Measurements from ENCODE around the gene WASHC3. TPM values are rescaled to one million over a fixed set of nuclear protein-coding genes. Genes with fewer than 3 reads are reported as not detected.

WASHC3 gene
- total and polyA plus RNA-seq, 4 donors, result 22.4 to 51.4 (median 25.8) TPM

DNA sequence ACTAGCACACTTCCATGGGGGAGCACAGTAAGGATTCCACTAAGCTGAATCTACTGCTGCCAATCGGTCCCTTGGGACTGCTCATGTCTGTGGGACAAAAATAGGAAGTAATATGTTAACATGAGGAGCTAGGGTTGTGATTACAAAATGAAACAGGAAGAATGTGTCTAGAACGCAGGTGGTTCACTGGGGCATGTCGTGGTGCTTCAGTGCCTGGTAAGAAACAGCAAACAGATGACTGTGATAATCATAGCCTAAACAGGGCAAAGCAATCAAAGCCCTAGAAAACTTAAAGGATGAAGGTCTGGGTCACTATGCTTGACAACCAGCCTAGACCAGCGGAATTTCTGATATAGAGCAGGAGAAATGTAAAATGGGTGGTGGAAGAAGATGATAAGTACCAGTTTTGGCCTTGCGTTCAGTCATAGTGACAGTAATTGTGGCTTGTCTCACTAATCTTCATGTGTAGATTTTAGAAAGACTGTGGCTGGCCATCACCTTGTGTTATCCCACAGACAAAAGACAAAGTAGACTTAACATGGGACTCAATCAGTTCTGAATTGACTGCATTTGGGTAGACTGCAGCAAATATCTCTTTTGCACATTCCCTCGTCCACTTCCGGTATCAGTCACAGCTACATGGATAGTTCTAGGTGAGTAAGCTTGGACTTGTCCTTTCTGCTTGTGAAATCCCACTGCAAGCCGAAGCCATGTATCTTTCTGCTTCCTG, 51.4 kb downstream of the WASHC3 start (continued):
- TF ChIP-seq, protein P1, sequence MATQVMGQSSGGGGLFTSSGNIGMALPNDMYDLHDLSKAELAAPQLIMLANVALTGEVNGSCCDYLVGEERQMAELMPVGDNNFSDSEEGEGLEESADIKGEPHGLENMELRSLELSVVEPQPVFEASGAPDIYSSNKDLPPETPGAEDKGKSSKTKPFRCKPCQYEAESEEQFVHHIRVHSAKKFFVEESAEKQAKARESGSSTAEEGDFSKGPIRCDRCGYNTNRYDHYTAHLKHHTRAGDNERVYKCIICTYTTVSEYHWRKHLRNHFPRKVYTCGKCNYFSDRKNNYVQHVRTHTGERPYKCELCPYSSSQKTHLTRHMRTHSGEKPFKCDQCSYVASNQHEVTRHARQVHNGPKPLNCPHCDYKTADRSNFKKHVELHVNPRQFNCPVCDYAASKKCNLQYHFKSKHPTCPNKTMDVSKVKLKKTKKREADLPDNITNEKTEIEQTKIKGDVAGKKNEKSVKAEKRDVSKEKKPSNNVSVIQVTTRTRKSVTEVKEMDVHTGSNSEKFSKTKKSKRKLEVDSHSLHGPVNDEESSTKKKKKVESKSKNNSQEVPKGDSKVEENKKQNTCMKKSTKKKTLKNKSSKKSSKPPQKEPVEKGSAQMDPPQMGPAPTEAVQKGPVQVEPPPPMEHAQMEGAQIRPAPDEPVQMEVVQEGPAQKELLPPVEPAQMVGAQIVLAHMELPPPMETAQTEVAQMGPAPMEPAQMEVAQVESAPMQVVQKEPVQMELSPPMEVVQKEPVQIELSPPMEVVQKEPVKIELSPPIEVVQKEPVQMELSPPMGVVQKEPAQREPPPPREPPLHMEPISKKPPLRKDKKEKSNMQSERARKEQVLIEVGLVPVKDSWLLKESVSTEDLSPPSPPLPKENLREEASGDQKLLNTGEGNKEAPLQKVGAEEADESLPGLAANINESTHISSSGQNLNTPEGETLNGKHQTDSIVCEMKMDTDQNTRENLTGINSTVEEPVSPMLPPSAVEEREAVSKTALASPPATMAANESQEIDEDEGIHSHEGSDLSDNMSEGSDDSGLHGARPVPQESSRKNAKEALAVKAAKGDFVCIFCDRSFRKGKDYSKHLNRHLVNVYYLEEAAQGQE (IDR thresholded peaks at IDR 0.05), result no peak
- TF ChIP-seq, protein P2, sequence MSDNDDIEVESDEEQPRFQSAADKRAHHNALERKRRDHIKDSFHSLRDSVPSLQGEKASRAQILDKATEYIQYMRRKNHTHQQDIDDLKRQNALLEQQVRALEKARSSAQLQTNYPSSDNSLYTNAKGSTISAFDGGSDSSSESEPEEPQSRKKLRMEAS (IDR thresholded peaks at IDR 0.05), result no peak

DNA sequence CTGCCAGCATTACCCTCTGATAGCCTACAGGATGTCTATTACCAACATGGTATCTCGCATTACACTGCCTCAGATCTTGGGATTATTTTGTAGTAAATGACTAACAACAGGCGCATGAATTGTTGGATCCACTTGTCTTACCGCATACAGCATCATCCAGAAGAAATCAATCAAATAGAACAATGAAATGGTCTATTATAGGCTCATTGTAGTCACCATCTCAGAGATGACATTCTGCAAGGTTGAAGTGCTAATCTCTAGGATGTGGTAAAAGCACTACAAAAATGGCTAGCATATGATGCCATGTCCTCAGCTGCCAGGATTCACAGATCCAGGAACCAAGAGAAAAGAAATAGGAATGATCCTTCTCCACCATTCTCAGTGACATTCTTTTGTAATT, 52.0 kb downstream of the WASHC3 start:
- 98% methylated on average over 3 of the region's 3 CpGs for WGBS
- DNase-seq (ENCODE audit: low spot score), result no peak
- TF ChIP-seq, protein P3, sequence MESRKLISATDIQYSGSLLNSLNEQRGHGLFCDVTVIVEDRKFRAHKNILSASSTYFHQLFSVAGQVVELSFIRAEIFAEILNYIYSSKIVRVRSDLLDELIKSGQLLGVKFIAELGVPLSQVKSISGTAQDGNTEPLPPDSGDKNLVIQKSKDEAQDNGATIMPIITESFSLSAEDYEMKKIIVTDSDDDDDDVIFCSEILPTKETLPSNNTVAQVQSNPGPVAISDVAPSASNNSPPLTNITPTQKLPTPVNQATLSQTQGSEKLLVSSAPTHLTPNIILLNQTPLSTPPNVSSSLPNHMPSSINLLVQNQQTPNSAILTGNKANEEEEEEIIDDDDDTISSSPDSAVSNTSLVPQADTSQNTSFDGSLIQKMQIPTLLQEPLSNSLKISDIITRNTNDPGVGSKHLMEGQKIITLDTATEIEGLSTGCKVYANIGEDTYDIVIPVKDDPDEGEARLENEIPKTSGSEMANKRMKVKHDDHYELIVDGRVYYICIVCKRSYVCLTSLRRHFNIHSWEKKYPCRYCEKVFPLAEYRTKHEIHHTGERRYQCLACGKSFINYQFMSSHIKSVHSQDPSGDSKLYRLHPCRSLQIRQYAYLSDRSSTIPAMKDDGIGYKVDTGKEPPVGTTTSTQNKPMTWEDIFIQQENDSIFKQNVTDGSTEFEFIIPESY (IDR thresholded peaks at IDR 0.05), result no peak
- TF ChIP-seq RXRA (IDR thresholded peaks at IDR 0.05), result no peak
- TF ChIP-seq, protein P2 (IDR thresholded peaks at IDR 0.05), result no peak
- TF ChIP-seq RAD21 (IDR thresholded peaks at IDR 0.05), result no peak
- Histone ChIP-seq H3K4me3 (ENCODE audit: low read depth in 1 of 3, low read length in 3 of 3) (no peak overlapping the region), H3K36me3 (ENCODE audit: control insufficient read depth in 4 of 4, insufficient read depth in 3 of 4, low read depth in 1 of 4, low read length in 3 of 4) (peaks cover 0 to 5% (median 1%) of the 10 kb centered on the region in 4 donors), H3K27ac (ENCODE audit: low read depth in 1 of 2, low read length in 2 of 2) (no peak overlapping the region), H3K9ac (ENCODE audit: low read depth in 1 of 2, low read length in 2 of 2) (no peak overlapping the region), H3K4me1 (ENCODE audit: control insufficient read depth in 4 of 4, insufficient read depth in 4 of 4, low read length in 3 of 4) (no peaks in the 10 kb centered on the region), H3K9me3 (ENCODE audit: control insufficient read depth in 4 of 4, low read length in 3 of 4) (no peaks in the 10 kb centered on the region), H3K27me3 (ENCODE audit: control insufficient read depth in 4 of 4, insufficient read depth in 4 of 4, low read length in 3 of 4) (no peaks in the 10 kb centered on the region)

DNA sequence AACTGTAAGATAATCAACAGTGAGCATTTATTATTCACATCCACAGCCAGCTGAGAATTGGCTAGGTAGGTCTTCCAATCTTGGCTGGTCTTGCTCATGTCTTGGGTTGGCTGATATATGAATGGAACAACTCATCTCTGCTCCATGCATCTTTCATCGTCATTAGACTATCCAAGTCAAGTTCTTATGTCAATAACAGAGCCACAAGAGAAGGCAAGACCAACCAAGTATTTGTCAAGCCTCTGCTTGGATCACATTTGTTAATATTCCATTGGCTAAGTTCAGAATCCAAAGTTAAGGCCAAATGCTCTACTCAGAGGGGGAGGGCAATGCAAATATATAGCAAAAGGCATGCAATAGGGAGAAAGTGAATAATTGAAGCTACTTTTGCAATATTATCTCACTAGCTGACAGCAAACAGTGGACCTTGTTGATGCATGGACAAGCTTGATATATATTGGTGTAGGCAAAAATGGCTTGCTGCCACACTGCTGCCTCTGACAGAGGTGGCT, 53.1 kb downstream of the WASHC3 start:
- WGBS, result 66% methylated on average over 1 of the region's 1 CpG
- TF ChIP-seq RAD21 (IDR thresholded peaks at IDR 0.05) (peak in 1 of 2 donors; percentile 13), FOXA1 (IDR thresholded peaks at IDR 0.05) (peak; percentile 56), GABPA (IDR thresholded peaks at IDR 0.05 in 1 of 2, conservative IDR thresholded peaks at IDR 0.05 in 1 of 2) (peak in 1 of 2 donors; percentile 19), HNF4A (conservative IDR thresholded peaks at IDR 0.05) (peak in 1 of 2 donors; percentile 86), YY1 (IDR thresholded peaks at IDR 0.05) (peak; percentile 20), FOXA2 (IDR thresholded peaks at IDR 0.05) (peak; percentile 87), HNF4G (IDR thresholded peaks at IDR 0.05) (no peak), JUND (IDR thresholded peaks at IDR 0.05) (peak in 1 of 2 donors; percentile 51), EGR1 (IDR thresholded peaks at IDR 0.05; ENCODE audit: low read depth in 2 of 2) (no peak), RXRA (IDR thresholded peaks at IDR 0.05) (peak in 1 of 2 donors; percentile 63)
- TF ChIP-seq, protein P4, sequence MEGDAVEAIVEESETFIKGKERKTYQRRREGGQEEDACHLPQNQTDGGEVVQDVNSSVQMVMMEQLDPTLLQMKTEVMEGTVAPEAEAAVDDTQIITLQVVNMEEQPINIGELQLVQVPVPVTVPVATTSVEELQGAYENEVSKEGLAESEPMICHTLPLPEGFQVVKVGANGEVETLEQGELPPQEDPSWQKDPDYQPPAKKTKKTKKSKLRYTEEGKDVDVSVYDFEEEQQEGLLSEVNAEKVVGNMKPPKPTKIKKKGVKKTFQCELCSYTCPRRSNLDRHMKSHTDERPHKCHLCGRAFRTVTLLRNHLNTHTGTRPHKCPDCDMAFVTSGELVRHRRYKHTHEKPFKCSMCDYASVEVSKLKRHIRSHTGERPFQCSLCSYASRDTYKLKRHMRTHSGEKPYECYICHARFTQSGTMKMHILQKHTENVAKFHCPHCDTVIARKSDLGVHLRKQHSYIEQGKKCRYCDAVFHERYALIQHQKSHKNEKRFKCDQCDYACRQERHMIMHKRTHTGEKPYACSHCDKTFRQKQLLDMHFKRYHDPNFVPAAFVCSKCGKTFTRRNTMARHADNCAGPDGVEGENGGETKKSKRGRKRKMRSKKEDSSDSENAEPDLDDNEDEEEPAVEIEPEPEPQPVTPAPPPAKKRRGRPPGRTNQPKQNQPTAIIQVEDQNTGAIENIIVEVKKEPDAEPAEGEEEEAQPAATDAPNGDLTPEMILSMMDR (IDR thresholded peaks at IDR 0.05; ENCODE audit: low read depth, low read length, missing input control), result no peak
- TF ChIP-seq, protein P3 (IDR thresholded peaks at IDR 0.05), result peak; percentile 49
- TF ChIP-seq, protein P2 (IDR thresholded peaks at IDR 0.05), result peak; percentile 72
- no peak for DNase-seq (ENCODE audit: low spot score)
- no peak overlapping the region for H3K9ac ChIP-seq (ENCODE audit: low read depth in 1 of 2, low read length in 2 of 2)
- no peaks in the 10 kb centered on the region for H3K4me1 ChIP-seq (ENCODE audit: control insufficient read depth in 4 of 4, insufficient read depth in 4 of 4, low read length in 3 of 4)
- H3K27me3 ChIP-seq (ENCODE audit: control insufficient read depth in 4 of 4, insufficient read depth in 4 of 4, low read length in 3 of 4), result no peaks in the 10 kb centered on the region
- H3K9me3 ChIP-seq (ENCODE audit: control insufficient read depth in 4 of 4, low read length in 3 of 4), result no peaks in the 10 kb centered on the region
- no peak overlapping the region for H3K27ac ChIP-seq (ENCODE audit: low read depth in 1 of 2, low read length in 2 of 2)
- H3K36me3 ChIP-seq (ENCODE audit: control insufficient read depth in 4 of 4, insufficient read depth in 3 of 4, low read depth in 1 of 4, low read length in 3 of 4), result peaks cover 0 to 3% (median 1%) of the 10 kb centered on the region in 4 donors
- no peak overlapping the region for H3K4me3 ChIP-seq (ENCODE audit: low read depth in 1 of 3, low read length in 3 of 3)

All from liver (tissue), 9 donors.